HL-60 (cell line): ENCODE measurements around the gene CCL19.

Experiments
- GABPA ChIP-seq: IDR thresholded peaks from 2 replicates; pipeline ENCODE4 v1.6.1; 2012; ENCODE audit warnings: low read depth
- POLR2AphosphoS5 ChIP-seq: IDR thresholded peaks from 2 replicates; pipeline ENCODE4 v1.6.1; 2012; ENCODE audit warnings: low read depth
- TF ChIP-seq, protein P1 (sequence below): IDR thresholded peaks from one replicate; pipeline ENCODE4 v1.5.1; 2011; ENCODE audit warnings: low read length, control low read depth, inconsistent platforms; ENCODE audit not compliant: insufficient read depth

DNA sequence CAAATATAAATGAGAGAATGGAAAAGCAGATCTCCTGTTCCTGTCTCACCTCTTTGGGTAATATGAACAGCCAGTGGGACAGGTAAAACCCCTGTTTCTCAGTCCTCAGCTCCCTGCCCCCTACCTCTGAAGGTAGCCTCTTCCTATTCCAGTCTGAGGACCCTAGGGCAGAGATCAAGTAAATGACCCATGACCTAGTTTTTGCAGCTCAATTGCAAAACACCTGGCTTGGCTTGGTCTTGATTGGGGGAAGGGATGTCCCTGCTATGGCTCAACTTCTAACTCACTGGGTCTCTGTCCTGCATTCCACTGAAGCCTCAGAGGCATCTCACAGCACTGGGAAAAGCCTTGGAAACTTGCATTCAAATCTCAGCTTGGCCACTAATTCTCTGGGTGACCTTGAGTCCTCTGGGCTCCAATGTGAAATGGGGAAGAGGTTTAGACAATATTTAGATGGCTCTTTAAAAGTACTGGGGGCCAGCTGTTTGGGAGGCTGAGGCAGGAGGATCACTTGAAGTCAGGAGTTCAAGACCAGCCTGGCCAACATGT, 46.2 kb downstream of the CCL19 start:
- TF ChIP-seq, protein P1, sequence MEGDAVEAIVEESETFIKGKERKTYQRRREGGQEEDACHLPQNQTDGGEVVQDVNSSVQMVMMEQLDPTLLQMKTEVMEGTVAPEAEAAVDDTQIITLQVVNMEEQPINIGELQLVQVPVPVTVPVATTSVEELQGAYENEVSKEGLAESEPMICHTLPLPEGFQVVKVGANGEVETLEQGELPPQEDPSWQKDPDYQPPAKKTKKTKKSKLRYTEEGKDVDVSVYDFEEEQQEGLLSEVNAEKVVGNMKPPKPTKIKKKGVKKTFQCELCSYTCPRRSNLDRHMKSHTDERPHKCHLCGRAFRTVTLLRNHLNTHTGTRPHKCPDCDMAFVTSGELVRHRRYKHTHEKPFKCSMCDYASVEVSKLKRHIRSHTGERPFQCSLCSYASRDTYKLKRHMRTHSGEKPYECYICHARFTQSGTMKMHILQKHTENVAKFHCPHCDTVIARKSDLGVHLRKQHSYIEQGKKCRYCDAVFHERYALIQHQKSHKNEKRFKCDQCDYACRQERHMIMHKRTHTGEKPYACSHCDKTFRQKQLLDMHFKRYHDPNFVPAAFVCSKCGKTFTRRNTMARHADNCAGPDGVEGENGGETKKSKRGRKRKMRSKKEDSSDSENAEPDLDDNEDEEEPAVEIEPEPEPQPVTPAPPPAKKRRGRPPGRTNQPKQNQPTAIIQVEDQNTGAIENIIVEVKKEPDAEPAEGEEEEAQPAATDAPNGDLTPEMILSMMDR, result no peak
- TF ChIP-seq GABPA (no peak), POLR2AphosphoS5 (no peak)
